Measurements from ENCODE around the gene PHACTR3. TPM values are rescaled to one million over a fixed set of nuclear protein-coding genes. Genes with fewer than 3 reads are reported as not detected.

The PHACTR3 gene
- total and polyA plus RNA-seq, 2 donors (not counting 1 experiment from before 2014, with no cell fraction given) = not detected

- Histone ChIP-seq H4K20me1 (ENCODE audit: control insufficient read depth, extremely low read depth, insufficient read depth, low read length) (no peaks in the 10 kb centered on the region), H3K79me2 (ENCODE audit: control insufficient read depth, insufficient read depth, low read length) (no peaks in the 10 kb centered on the region), H3K36me3 (ENCODE audit: control insufficient read depth, insufficient read depth, low read length) (no peaks in the 10 kb centered on the region), H2AFZ (ENCODE audit: low read length) (no peak overlapping the region), H3K4me2 (ENCODE audit: extremely low read depth, insufficient read depth, low read length) (no peak overlapping the region), H3K27ac (ENCODE audit: insufficient read depth, low read length) (no peak overlapping the region), H3K9ac (ENCODE audit: insufficient read depth, low read length) (no peak overlapping the region), H3K27me3 (ENCODE audit: control insufficient read depth, insufficient read depth, low read length) (no peaks in the 10 kb centered on the region), H3K4me3 (replicated peaks in 1 of 4; ENCODE audit: control extremely low read depth in 1 of 4, insufficient read depth in 1 of 4, low read depth in 3 of 4, low read length in 4 of 4) (no peak overlapping the region), H3K4me1 (ENCODE audit: control insufficient read depth, extremely low read depth, insufficient read depth, low read length) (no peaks in the 10 kb centered on the region), H3K9me3 (ENCODE audit: control insufficient read depth, insufficient read depth, low read depth, low read length) (no peaks in the 10 kb centered on the region)
- TF ChIP-seq EZH2 (IDR thresholded peaks at IDR 0.05; ENCODE audit: low read length, missing control alignments) = no peak
- TF ChIP-seq, protein P1, sequence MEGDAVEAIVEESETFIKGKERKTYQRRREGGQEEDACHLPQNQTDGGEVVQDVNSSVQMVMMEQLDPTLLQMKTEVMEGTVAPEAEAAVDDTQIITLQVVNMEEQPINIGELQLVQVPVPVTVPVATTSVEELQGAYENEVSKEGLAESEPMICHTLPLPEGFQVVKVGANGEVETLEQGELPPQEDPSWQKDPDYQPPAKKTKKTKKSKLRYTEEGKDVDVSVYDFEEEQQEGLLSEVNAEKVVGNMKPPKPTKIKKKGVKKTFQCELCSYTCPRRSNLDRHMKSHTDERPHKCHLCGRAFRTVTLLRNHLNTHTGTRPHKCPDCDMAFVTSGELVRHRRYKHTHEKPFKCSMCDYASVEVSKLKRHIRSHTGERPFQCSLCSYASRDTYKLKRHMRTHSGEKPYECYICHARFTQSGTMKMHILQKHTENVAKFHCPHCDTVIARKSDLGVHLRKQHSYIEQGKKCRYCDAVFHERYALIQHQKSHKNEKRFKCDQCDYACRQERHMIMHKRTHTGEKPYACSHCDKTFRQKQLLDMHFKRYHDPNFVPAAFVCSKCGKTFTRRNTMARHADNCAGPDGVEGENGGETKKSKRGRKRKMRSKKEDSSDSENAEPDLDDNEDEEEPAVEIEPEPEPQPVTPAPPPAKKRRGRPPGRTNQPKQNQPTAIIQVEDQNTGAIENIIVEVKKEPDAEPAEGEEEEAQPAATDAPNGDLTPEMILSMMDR (conservative IDR thresholded peaks at IDR 0.05 in 1 of 2, IDR thresholded peaks at IDR 0.05 in 1 of 2; ENCODE audit: low read depth in 1 of 2, low read length in 2 of 2) = no peak
- DNase-seq (ENCODE audit: low read depth in 2 of 2) = no peak
Observed at GRCh38 chr20:59730722-59731121, 126.4 kb downstream of the PHACTR3 start.

DNA sequence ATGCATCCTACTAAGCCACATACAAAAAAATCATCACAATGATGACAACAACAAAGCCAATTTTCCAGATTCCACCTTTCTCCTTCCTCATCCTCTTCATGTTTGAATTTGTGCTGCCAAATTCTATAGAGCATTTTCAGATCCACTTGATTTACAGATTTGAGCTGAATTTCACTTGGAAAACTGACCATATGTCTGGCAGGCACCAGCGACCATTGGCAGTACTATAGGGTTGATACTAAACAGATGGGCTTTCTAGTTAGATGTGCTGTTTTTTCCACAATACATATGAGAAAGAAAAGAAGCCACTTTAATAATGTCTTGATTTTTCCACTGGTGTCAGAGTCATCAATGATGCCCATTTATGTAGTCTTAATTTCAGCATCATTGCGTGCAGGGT lies 127.0 kb downstream of the PHACTR3 start:
- no peak for DNase-seq (ENCODE audit: low read depth in 2 of 2)
- Histone ChIP-seq H3K9me3 (ENCODE audit: control insufficient read depth, insufficient read depth, low read depth, low read length) (no peaks in the 10 kb centered on the region), H3K4me2 (ENCODE audit: extremely low read depth, insufficient read depth, low read length) (no peak overlapping the region), H3K36me3 (ENCODE audit: control insufficient read depth, insufficient read depth, low read length) (no peaks in the 10 kb centered on the region), H3K4me1 (ENCODE audit: control insufficient read depth, extremely low read depth, insufficient read depth, low read length) (no peaks in the 10 kb centered on the region), H3K9ac (ENCODE audit: insufficient read depth, low read length) (no peak overlapping the region), H3K27me3 (ENCODE audit: control insufficient read depth, insufficient read depth, low read length) (no peaks in the 10 kb centered on the region), H2AFZ (ENCODE audit: low read length) (no peak overlapping the region), H3K79me2 (ENCODE audit: control insufficient read depth, insufficient read depth, low read length) (no peaks in the 10 kb centered on the region), H3K27ac (ENCODE audit: insufficient read depth, low read length) (no peak overlapping the region), H3K4me3 (replicated peaks in 1 of 4; ENCODE audit: control extremely low read depth in 1 of 4, insufficient read depth in 1 of 4, low read depth in 3 of 4, low read length in 4 of 4) (no peak overlapping the region), H4K20me1 (ENCODE audit: control insufficient read depth, extremely low read depth, insufficient read depth, low read length) (no peaks in the 10 kb centered on the region)
- TF ChIP-seq EZH2 (IDR thresholded peaks at IDR 0.05; ENCODE audit: low read length, missing control alignments) = no peak
- TF ChIP-seq, protein P1 (conservative IDR thresholded peaks at IDR 0.05 in 1 of 2, IDR thresholded peaks at IDR 0.05 in 1 of 2; ENCODE audit: low read depth in 1 of 2, low read length in 2 of 2) = no peak

GRCh38 chr20:59733351-59733750 lies 129.0 kb downstream of the PHACTR3 start:
- Histone ChIP-seq H2AFZ (ENCODE audit: low read length) (no peak overlapping the region), H4K20me1 (ENCODE audit: control insufficient read depth, extremely low read depth, insufficient read depth, low read length) (no peaks in the 10 kb centered on the region), H3K4me2 (ENCODE audit: extremely low read depth, insufficient read depth, low read length) (no peak overlapping the region), H3K9ac (ENCODE audit: insufficient read depth, low read length) (no peak overlapping the region), H3K27me3 (ENCODE audit: control insufficient read depth, insufficient read depth, low read length) (no peaks in the 10 kb centered on the region), H3K4me1 (ENCODE audit: control insufficient read depth, extremely low read depth, insufficient read depth, low read length) (no peaks in the 10 kb centered on the region), H3K27ac (ENCODE audit: insufficient read depth, low read length) (no peak overlapping the region), H3K9me3 (ENCODE audit: control insufficient read depth, insufficient read depth, low read depth, low read length) (no peaks in the 10 kb centered on the region), H3K36me3 (ENCODE audit: control insufficient read depth, insufficient read depth, low read length) (no peaks in the 10 kb centered on the region), H3K79me2 (ENCODE audit: control insufficient read depth, insufficient read depth, low read length) (no peaks in the 10 kb centered on the region), H3K4me3 (replicated peaks in 1 of 4; ENCODE audit: control extremely low read depth in 1 of 4, insufficient read depth in 1 of 4, low read depth in 3 of 4, low read length in 4 of 4) (no peak overlapping the region)
- no peak for DNase-seq (ENCODE audit: low read depth in 2 of 2)
- TF ChIP-seq EZH2 (IDR thresholded peaks at IDR 0.05; ENCODE audit: low read length, missing control alignments) = no peak
- TF ChIP-seq, protein P1 (conservative IDR thresholded peaks at IDR 0.05 in 1 of 2, IDR thresholded peaks at IDR 0.05 in 1 of 2; ENCODE audit: low read depth in 1 of 2, low read length in 2 of 2) = no peak
